GM21381 (cell line): ENCODE results near the gene SLC5A1.

ENCODE experiments used
- ATAC-seq: cut with Tn5 transposase; IDR thresholded peaks from one replicate; pipeline ENCODE4 v1.9.1; 2021; ENCODE audit warnings: mild to moderate bottlenecking, moderate library complexity; ENCODE audit not compliant: unreplicated experiment

Gene SLC5A1

DNA sequence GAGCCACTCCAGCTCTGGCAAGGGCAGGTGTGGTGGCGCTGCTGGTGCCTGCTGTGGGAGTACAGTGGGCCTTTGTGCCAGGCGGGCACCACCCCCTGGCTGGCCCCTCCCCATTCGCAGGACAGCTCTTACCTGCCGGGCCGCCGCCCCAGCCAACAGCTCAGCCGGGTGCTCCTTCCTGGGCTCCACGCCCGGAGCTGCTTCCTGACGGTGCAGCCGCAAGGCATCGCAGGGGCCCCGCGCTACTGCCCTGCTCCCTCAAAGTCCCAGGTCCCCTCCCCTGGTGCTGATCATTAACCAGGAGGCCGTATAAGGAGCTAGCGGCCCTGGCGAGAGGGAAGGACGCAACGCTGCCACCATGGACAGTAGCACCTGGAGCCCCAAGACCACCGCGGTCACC is at the start of gene SLC5A1:
SLC5A1 (plus strand) TSS at position 338 of the 400 bp plus-strand sequence; CDS start at position 359, 21 bp downstream.
- no peak for ATAC-seq

DNA sequence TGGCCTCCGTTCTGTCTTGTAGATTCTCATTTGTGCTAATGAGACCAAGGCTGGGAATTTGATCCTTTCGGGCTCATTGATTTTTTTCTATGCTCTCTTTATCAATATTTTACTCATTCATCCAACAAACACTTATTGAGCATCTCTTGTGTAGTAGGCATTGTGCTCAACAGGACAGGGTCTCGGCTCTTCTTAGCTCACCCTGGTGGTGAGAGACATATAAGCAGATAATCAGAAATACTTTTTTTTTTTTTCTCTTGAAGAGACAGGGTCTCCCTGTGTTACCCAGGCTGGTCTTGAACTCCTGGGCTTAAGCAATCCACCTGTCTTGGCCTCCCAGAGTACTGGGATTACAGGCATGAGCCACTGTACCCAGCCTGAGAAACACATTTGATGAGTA is 48.0 kb upstream of the SLC5A1 start:
- ATAC-seq = no peak

DNA sequence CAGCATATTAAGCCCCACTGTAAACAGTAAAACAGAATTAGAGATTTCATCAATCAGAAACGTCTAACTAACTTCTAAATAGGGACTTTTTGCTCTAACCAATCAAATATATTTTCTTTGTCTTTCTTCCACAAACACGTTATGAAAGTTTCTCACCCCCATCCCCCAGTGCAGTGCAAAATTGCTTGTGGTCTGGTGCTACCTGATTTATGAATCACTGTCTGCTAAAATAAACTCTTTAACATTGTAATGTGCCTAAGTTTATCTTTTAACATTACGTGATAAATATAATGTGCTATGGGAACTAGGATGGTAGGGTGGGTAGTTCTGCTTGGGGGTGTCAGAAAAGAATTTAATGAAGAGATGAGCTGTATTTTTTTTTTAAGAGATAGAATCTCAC is 47.3 kb upstream of the SLC5A1 start:
- ATAC-seq = no peak

DNA sequence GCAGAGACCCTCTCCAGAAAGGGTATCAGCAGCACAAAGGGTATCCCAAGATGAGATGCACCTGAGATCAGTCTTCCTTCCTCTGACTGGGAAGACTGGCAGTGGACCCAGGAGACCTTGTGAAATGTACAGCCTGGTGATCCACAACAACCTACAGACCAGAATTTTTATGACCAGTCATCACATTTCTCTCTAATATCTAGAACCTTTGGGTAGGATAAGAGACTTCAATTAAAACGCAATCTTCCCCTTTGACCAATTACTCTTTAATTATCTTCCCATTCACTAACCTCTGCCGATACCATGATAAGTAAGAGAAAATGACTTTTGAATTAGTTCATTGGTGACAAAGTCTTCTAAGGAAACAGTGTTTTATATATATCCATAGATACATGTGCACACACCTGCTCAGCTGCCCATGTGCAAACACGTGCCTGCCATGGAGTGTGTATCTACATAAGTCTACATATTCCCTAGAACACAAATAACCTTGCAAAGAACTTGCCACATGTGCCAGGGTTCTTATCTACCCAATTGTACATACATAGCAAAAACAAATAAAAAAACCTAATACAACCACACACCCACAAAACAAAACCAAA is 44.2 kb upstream of the SLC5A1 start:
- no peak for ATAC-seq

DNA sequence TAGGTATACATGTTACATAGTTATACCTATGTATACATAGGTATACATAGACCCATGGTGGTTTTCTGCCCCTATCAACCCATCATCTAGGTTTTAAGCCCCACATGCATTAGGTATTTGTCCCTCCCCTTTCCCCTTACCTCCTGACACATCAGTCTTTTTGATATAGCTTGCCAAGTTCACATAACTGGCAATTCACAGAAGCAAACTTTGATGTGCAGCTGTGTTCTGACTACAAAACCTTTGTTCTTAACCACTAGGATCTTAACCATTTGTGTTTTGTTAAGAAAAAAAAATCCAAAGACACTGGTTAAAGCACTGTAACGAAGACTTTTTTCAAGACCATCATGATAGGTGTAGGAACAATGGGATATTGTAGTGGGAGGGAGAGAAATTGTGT is 42.9 kb upstream of the SLC5A1 start:
- no peak for ATAC-seq

DNA sequence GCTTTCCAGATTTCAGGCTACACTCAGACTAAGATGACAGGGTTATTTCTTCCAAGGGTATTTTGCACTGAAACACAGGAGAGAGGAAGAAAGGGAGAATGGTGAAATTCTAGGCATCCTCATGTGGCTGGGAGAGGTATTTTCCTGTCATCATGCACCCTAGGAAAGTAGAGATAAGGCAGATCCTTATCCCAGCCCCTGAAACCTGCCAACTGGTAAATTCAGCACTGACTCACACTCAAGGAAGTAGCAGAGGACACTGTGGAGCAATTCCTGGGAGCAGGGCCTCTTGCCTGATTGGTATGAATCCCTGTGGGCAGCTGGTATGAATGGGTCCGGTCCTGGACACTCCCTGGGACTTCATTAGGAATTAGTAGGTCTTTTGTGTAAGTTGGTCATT is 37.6 kb upstream of the SLC5A1 start:
- no peak for ATAC-seq

DNA sequence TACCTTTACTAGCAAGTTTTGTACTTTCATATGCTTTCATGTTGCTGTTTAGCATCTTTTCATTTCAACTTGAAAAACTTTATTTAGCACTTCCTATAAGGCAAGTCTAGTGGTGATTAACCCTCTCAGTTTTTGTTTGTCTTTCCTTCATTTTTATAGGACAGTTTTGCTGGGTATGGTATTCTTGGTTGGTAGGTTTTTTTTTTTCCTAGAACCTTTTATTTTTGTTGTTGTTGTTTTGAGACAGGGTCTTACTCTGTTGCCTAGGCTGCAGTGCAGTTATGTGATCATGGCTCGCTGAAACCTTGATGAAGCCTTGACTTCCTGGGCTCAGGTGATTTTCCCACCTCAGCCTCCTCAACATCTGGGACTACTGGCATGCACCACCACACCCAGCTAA is 29.9 kb upstream of the SLC5A1 start:
- no peak for ATAC-seq

DNA sequence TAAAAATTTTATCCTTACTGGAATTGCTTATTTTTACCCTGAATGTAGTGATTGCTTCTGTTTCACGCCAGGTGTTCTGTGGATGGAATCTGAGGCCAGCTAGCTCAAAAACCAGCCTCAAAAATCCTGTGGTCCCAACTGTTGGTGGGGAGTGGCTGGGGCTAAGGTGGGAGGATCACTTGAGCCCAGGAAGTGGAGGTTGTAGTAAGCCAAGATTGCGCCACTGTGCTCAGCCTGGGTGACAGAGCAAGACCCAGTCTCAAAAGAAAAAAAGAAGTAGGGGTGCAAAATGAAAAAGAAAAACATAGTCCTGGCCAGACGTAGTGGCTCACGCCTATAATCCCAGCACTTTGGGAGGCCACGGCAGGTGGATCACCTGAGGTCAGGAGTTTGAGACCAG is 27.0 kb upstream of the SLC5A1 start:
- ATAC-seq = no peak

DNA sequence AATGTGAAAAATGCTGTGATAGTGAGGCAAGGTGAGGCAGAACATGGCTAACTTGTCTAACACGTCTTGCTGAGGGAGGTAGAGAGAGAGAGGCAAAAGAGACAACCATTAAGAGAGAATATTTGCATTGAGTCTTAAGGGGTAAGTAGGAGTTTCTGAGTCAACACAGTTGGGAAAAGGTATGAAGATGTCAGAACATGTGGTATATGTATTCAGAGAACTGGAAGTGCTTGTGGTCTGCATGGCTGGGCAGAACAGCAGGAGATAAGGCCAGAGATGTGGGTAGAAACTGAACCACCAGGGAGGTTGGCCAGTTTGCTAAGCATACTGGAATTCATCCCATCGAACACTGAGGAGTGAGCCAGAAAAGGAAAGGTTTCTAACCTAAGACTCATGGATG is 25.0 kb upstream of the SLC5A1 start:
- ATAC-seq = no peak

DNA sequence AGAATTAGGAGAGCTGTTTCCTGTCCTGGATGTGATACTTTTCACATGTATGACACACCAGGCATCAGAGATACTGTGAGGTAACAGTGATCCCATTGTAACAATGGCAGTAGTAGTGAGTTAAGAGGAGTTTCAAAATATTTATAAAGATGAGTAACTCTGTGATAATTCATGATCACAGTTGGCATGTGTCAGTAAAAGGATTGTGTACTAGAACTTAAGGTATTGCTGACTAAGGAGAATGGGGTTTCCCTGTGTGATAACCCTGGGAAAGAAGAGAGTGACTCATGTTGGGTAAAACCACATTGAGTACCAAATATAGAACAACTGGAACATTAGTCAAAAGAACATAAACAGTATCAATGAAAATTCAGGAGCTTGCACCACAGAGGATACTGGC is 22.9 kb upstream of the SLC5A1 start:
- no peak for ATAC-seq

DNA sequence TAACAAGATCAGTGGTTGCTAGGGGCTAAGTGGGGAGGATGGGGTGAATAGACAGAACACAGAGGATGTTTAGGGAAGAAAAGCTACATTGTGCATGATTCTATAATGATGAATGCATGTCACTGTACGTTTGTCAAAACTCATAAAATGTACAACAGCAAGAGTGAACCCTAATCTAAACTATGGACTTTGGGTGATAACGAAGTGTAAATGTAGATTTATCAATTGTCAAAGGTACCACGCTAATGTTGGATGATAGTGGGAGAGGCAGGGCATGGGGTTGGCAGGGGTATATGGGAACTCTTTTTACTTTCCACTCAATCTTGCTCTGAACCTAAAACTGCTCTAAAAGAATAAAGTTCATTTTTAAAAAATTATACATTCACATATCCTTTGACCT is 21.3 kb upstream of the SLC5A1 start:
- no peak for ATAC-seq

DNA sequence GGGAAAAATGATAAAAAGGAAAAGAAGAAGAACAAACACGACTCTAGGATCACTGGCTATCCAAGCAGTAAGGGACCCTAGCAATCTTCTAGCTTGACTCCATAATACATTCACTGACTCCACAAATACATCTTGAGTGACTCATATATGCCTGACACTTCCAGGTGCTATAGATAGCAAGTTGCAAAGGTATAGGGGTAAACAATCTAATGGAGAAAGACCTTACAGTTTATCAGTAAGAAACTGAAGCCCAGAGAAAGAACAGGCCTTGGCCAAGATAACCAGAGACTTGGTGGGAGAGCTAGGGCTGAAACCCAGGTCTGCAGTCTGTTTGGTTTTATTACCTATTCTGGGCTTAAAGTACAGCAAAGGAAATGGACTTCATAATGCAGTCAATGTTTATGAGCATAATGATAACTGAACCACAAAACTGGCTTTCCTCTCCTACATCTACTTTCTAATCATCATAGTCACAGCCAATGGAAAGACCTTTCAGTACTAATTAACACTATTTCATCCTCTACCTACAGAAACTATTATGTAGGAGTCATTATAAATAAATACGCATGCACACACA is 19.7 kb upstream of the SLC5A1 start:
- ATAC-seq = no peak

DNA sequence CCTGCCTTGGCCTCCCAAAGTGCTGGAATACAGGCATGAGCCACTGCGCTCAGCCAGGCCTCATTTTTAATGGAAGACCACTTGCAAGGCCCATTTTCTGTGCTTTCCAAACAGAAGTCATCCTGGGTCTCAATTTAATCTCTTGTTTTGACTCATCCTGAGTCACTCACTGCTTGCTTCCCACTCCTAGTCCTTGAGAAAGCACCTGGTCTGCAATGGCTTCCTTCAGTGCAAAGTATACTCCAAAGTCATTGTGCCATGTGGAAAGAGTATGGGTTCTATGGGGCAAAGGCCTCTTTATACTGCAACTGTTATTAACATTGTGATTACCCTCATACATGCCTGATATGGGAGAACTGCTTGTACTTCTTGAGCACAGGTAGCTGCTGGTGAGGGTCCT is 18.3 kb upstream of the SLC5A1 start:
- ATAC-seq = no peak

DNA sequence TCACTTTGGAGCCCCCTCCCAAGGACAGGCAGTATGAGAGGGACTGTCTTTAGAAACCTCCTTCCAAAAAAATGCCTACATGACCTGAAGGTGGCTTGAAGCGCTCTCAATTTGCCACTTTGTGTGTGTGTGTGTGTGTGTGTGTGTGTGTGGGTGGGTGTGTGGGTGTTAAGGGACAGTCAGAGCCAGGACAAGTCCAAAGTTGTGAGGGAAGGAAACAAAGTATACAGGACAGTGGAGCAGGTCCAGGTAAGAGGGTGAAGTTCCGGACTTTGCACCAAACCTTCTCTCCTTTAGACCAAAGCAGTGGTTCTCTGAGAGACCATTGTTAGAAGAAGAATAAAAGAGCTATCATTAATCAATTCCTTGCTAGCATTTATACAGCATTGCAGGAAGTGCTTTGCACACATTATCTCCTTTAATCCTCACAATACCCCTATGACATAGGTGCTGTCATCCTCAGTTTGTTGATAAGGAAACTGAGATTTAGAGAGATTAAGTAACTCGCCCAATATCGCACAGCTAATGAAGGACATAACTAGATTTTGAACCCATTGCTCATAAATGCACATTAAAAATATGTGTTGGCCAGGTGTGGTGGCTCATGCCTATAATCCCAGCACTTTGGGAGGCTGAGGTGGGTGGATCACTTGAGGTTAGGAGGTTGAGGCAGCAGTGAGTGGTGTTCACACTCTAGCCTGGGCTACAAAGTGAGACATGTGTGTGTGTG is 12.4 kb upstream of the SLC5A1 start:
- no peak for ATAC-seq

DNA sequence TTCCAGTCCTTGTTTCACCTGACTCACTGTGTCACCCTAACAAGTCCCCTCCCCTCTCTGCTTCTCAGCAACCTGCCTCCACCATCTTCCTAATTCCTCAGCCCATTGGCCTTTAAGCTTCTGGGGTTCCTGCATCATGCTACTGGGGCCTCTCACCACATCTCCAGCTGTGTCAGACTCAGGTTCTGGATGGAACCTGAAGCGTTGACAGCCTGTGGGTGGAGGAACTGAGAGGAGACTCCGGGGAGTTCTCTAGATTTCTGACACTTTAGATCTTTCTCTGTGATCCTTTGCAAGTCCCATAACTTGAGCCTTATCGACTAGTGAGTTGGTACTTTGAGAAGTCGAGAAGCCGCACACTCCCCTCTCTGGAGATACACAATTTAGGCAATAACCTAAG is 11.6 kb upstream of the SLC5A1 start:
- no peak for ATAC-seq

DNA sequence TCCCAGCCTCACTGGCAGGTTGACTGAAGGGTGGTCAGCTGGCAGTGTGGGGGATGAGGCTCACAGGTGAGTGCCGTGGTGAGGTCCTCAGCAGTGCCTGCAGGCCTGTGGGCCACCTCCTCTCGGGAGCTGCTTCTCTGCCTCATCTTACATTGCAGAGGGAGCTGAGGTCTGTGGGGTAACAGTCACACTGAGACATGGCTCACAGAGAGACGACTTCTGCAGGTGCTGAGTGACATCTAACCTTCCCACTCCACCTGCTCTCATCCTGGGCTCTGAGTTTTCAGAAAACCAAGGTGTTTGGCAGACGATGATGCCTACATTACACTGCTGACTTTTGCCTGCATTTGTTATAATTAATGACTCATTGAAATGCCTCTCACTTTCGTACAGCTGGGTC is 8.8 kb upstream of the SLC5A1 start:
- ATAC-seq = no peak

DNA sequence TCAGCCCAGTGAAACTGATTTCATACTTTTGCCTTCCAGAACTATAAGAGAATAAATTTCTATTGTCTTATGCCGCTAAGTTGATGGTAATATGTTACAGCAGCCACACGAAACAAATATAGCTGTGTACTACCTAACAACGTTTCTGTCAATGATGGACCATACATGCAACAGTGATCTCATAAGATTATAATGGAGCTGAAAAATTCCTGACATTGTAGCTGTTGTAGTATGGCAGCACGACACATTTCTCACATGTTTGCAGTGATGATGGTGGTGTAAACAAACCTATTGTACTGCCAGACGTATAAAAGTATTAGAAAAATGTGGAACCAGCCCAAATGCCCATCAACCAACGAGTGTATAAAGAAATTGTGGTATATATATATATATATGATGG is 5.8 kb upstream of the SLC5A1 start:
- ATAC-seq = no peak

DNA sequence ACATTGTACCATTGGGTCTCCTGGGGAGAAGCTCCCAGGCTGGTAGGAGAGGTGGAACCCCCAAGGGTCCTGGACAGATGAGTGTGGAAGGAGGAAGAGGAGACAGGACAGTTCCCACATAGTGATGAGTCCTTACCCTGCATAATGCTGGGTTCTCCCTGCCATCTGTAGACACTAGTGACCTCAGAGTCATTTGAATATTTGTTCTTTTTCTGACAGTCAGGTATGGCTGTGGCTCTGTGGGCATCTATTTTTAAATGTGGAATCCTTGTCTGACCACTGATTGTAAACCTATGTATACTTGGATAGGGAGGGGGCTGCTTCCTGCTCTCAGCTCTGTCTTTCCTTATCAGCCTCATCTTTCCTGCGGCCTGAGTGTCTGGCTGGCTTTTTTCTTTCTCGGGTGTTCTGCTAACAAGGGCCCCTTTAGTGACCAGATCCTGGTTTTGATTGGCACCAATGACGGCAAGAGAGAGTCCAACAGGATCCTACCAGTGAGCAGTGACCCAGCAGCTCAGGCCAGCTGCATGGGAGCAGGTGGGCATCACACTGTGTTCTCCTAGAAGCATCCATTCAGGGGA is 2.6 kb upstream of the SLC5A1 start:
- ATAC-seq = no peak

DNA sequence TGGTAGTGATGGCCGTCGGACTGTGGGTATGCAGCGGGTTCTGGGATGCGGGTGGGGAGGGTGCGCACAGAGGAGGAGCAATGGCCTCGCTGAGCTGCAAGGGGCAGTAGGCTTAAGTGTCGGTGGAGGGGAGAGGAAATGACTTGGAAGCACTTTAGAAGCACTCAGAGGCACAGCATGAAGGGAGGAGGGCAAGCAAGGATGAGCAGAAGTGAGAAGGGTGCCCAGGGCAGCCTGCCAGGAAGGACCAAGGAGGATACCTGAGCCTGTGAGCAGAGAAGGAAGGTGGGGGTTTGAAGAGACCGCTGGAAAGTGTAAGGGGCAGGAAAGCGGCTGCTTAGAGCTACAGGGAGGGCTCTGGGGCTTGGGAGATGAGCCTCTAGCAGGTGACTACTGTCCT is 330 bp downstream of the SLC5A1 start:
- ATAC-seq = no peak

DNA sequence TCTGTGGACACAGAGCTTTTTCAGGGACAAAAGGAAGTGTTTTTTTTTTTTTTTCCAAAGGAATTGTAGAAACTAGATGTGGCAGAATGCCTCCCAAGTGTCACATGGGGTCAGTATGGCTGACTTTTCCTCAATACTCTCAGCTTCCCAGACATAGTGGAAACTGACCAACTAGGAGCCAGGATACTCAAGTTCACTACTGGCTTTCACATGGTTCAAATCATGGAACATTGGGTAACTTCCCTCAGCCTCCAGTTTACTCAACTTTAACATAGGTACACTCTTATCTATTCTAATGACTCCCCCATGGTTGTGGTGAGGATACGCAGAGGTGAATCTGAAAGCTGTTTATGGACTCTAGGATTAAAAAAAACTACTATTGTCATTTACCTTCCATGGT is 1.4 kb downstream of the SLC5A1 start:
- ATAC-seq = no peak

DNA sequence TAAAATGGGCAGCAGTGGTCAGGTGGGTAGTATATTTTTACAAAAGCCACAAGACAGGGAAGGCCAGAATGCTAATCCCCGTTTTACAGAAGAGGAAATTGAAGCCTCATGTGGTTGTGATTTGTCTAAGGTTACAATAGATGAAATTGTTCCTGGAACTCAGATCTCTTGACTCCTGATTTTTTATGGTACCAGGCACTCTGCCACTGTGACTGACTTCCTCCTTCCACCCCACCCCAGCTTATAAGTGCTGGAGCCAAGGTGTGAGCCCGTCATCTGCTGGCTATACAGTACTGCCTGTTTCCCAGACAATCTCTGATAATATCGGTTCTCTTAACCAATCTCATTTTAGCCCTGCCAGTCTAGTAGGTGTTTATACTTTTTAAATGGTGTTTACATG is 1.9 kb downstream of the SLC5A1 start:
- no peak for ATAC-seq

DNA sequence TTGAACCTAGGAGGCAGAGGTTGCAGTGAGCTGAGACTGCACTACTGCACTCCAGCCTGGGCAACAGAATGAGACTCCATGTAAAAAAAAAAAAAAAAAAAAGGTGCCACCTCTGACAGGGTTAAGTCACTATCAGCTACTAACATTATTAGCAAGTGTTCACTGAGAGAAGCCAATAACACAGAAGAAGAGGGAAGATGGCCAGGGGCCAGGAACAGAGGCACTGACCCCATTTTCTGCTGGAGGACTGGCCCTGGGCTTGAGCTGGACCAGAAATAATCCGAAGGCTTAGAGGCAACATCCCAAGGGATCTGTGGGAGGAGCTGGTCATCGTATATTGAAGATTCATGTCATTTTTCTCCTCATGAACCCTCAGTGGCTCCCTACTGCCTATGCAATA is 5.0 kb downstream of the SLC5A1 start:
- no peak for ATAC-seq
